22Rv1 (cell line): ENCODE measurements around the gene OR52A1.

Source experiments
- ZFX ChIP-seq: fragments of 450-650 bp; IDR thresholded peaks from 2 replicates; pipeline ENCODE4 v1.6.1; 2017; ENCODE audit warnings: antibody characterized with exemption, borderline replicate concordance
- TF ChIP-seq, protein P1 (sequence below): fragments of 450-650 bp; IDR thresholded peaks from 2 replicates; pipeline ENCODE4 v1.5.1; 2017; ENCODE audit warnings: mild to moderate bottlenecking

DNA sequence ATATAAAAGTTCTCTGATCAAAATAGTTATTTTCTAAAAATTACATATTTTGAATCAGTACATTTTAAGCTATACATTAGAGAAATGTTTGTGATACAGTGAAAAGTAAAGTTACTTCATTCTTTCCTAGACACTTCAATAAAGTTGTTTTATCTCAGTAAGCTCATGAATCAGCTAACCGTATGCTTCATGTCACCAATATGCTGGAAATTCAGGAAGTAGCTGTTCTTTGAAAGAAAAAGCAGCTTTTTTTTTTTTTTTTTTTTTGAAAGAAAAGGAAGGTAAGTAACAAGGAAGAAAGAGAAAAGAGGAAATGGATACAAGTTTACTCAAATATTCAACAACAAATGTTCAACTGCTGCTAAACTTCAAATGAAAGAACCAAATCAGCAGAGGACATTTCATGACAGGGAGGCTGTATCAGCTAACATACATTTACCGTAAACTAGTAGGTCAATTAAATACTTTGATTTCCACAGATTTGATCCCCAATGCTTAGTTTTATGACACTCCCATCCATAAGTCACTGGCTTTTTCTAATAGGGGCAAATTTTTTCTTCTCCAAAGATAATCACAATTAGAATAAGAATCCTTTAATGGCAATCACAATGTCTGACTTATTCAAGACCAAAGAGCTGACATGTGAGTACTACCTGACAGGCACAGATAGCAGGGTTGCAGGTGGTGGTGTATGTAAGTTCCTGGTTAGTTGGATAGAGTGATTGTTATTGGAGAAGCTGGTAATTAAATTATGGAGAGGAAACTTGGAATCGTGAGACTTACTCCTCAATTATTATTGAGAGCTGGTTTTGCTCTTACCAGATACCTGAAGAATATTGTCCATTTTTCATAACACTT, 754 bp downstream of the OR52A1 start:
- TF ChIP-seq, protein P1, sequence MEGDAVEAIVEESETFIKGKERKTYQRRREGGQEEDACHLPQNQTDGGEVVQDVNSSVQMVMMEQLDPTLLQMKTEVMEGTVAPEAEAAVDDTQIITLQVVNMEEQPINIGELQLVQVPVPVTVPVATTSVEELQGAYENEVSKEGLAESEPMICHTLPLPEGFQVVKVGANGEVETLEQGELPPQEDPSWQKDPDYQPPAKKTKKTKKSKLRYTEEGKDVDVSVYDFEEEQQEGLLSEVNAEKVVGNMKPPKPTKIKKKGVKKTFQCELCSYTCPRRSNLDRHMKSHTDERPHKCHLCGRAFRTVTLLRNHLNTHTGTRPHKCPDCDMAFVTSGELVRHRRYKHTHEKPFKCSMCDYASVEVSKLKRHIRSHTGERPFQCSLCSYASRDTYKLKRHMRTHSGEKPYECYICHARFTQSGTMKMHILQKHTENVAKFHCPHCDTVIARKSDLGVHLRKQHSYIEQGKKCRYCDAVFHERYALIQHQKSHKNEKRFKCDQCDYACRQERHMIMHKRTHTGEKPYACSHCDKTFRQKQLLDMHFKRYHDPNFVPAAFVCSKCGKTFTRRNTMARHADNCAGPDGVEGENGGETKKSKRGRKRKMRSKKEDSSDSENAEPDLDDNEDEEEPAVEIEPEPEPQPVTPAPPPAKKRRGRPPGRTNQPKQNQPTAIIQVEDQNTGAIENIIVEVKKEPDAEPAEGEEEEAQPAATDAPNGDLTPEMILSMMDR = no peak
- no peak for TF ChIP-seq ZFX
